Esophagus muscularis mucosa (tissue), 4 donors: ENCODE results near the gene TRIM14.

Experiments used
- EP300 ChIP-seq: sonication (generic); formaldehyde crosslinking; IDR thresholded peaks from one replicate; pipeline ENCODE4 v1.6.1; 2017; ENCODE audit warnings: antibody characterized with exemption
- POLR2A ChIP-seq: fragments of 450-650 bp; IDR thresholded peaks from one replicate; pipeline ENCODE4 v1.6.1; 2017; ENCODE audit warnings: antibody characterized with exemption, moderate library complexity, mild to moderate bottlenecking, low read depth
- POLR2AphosphoS5 ChIP-seq, 2 donors: sonication (generic); formaldehyde crosslinking; IDR thresholded peaks; one replicate each; pipeline ENCODE4 v1.6.1; 2017; ENCODE audit warnings: antibody characterized with exemption in 2 of 2
- TF ChIP-seq, protein P1 (sequence below), 3 experiments: fragments of 200-600 bp in 2 of 3; fragments of 450-650 bp in 1 of 3; sonication (generic) in 2 of 3; IDR thresholded peaks; one replicate each; pipeline ENCODE4 v1.5.1; 2017 to 2019; ENCODE audit warnings: antibody characterized with exemption in 3 of 3, mild to moderate bottlenecking in 2 of 3, moderate library complexity in 1 of 3

DNA sequence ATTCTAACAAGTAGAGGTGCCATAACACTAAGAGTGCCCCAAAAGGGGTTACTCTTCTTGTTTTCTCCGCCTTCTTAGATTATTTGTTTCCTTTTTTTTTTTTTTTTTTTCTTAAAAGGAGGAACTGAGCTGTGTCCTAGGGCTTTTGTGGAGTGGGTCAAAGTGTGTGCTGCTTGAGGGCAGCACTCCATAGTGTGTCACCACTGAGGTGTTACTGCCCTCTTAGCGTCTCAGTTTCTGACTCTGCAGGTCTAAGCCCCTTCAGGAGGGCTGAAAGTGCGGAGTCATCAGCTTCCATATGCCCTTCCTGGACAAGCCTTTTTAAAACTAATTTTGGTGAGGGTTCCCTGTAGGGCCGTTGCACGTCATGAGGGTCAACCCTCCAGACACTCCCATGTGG lies 75.1 kb downstream of the TRIM14 start:
- TF ChIP-seq, protein P1, sequence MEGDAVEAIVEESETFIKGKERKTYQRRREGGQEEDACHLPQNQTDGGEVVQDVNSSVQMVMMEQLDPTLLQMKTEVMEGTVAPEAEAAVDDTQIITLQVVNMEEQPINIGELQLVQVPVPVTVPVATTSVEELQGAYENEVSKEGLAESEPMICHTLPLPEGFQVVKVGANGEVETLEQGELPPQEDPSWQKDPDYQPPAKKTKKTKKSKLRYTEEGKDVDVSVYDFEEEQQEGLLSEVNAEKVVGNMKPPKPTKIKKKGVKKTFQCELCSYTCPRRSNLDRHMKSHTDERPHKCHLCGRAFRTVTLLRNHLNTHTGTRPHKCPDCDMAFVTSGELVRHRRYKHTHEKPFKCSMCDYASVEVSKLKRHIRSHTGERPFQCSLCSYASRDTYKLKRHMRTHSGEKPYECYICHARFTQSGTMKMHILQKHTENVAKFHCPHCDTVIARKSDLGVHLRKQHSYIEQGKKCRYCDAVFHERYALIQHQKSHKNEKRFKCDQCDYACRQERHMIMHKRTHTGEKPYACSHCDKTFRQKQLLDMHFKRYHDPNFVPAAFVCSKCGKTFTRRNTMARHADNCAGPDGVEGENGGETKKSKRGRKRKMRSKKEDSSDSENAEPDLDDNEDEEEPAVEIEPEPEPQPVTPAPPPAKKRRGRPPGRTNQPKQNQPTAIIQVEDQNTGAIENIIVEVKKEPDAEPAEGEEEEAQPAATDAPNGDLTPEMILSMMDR (IDR thresholded peaks at IDR 0.05) = no peak
- no peak for TF ChIP-seq POLR2A
- TF ChIP-seq EP300 = no peak
- TF ChIP-seq POLR2AphosphoS5 (IDR thresholded peaks at IDR 0.05) = no peak
